Endothelial cell of umbilical vein (primary cell): ENCODE data around the gene LIX1. TPM values are rescaled to one million over a fixed set of nuclear protein-coding genes. Genes with fewer than 3 reads are reported as not detected.

Experiments used
- BruUV-seq: library from RNA; stranded (reverse); fragments of 400-500 nt; replicated peaks from 2 replicates; lab custom pipeline; 2021; lab: Mats Ljungman, UMichigan
- CTCF ChIA-PET: fragments of 300-600, 350-600 bp; sonication (Branson Sonifier 250); formaldehyde crosslinking; loops from one replicate; lab custom pipeline; 2021; ENCODE audit warnings: antibody characterized with exemption, inconsistent platforms; lab: Charles Lee
- POLR2A ChIA-PET: fragments of 300-600, 350-600 bp; sonication (Branson Sonifier 250); formaldehyde crosslinking; loops from one replicate; lab custom pipeline; 2021; ENCODE audit warnings: antibody characterized with exemption, inconsistent platforms; lab: Charles Lee
- DNase-seq: peaks from one replicate; pipeline ENCODE4 v3.0.0-alpha.2; 2011; ENCODE audit warnings: low read depth, low spot score
- FAIRE-seq: peaks from 2 replicates; lab custom pipeline; 2011; peaks lifted over from hg19 to GRCh38; lab: Jason Lieb, UNC
- H2AFZ ChIP-seq: 2 replicates; pipeline ENCODE4 v1.6.0; 2012; ENCODE audit warnings: low read depth, low read length, control low read depth, inconsistent platforms
- H3K27ac ChIP-seq: 2 replicates; pipeline ENCODE4 v1.5.1; 2011; ENCODE audit warnings: low read depth, mild to moderate bottlenecking, control low read depth, low read length, moderate library complexity; ENCODE audit not compliant: insufficient read depth
- H3K27me3 ChIP-seq, 2 experiments: 2 replicates each; pipeline versions ENCODE4 v1.6.0 to v1.6.1; 2011; ENCODE audit warnings: low read length in 2 of 2, mixed read lengths in 1 of 2; ENCODE audit not compliant: control insufficient read depth in 2 of 2, insufficient read depth in 2 of 2
- H3K36me3 ChIP-seq, 2 experiments: 2 replicates in 1 of 2; 3 replicates in 1 of 2; pipeline ENCODE4 v1.5.1; 2011; ENCODE audit warnings: low read length in 2 of 2, mild to moderate bottlenecking in 1 of 2, moderate library complexity in 1 of 2; ENCODE audit not compliant: control insufficient read depth in 2 of 2, insufficient read depth in 2 of 2; ENCODE audit errors: extremely low read depth in 1 of 2
- H3K4me1 ChIP-seq: 3 replicates; pipeline ENCODE4 v1.5.1; 2011; ENCODE audit warnings: mild to moderate bottlenecking, low read length; ENCODE audit not compliant: control insufficient read depth, insufficient read depth; ENCODE audit errors: extremely low read depth
- H3K4me2 ChIP-seq: 2 replicates; pipeline ENCODE4 v1.6.1; 2011; ENCODE audit warnings: low read length, control low read depth, mixed read lengths; ENCODE audit not compliant: insufficient read depth
- H3K4me3 ChIP-seq, 3 experiments: fragments of 200-600 bp in 1 of 3; sonication (generic), shearing (Covaris generic) in 1 of 3; replicated peaks in 1 of 3; 2 replicates each; pipeline ENCODE4 v1.5.1; 2011 to 2016; ENCODE audit warnings: control low read depth in 3 of 3, low read length in 3 of 3, mild to moderate bottlenecking in 2 of 3, inconsistent platforms in 1 of 3, low read depth in 1 of 3, moderate library complexity in 1 of 3; ENCODE audit not compliant: insufficient read depth in 1 of 3
- H3K79me2 ChIP-seq: 2 replicates; pipeline ENCODE4 v1.6.0; 2012; ENCODE audit warnings: low read length, inconsistent platforms; ENCODE audit not compliant: control insufficient read depth, insufficient read depth
- H3K9ac ChIP-seq: replicated peaks from 2 replicates; pipeline ENCODE3; 2011; ENCODE audit warnings: low read length, control low read depth; ENCODE audit not compliant: insufficient read depth; ENCODE audit errors: extremely low read depth
- H3K9me1 ChIP-seq: replicated peaks from 3 replicates; pipeline ENCODE4 v1.6.0; 2011; ENCODE audit warnings: mild to moderate bottlenecking, low read length; ENCODE audit not compliant: control insufficient read depth, insufficient read depth; ENCODE audit errors: extremely low read depth
- H3K9me3 ChIP-seq: replicated peaks from 2 replicates; pipeline ENCODE4 v1.5.1; 2012; ENCODE audit warnings: low read length, inconsistent platforms; ENCODE audit not compliant: control insufficient read depth, insufficient read depth
- H4K20me1 ChIP-seq: replicated peaks from 2 replicates; pipeline ENCODE3; 2011; ENCODE audit warnings: mild to moderate bottlenecking, low read length; ENCODE audit not compliant: control insufficient read depth, insufficient read depth; ENCODE audit errors: extremely low read depth
- CTCF ChIP-seq, 2 donors: IDR thresholded peaks; 1 replicate in 1 of 2; 2 replicates in 1 of 2; pipeline ENCODE4 v1.5.1; 2011; ENCODE audit warnings: low read length in 2 of 2, mild to moderate bottlenecking in 2 of 2, moderate library complexity in 2 of 2, control low read depth in 1 of 2, inconsistent platforms in 1 of 2, low read depth in 1 of 2; ENCODE audit not compliant: insufficient read depth in 1 of 2; ENCODE audit errors: extremely low read depth in 1 of 2
- EZH2 ChIP-seq: IDR thresholded peaks from 2 replicates; pipeline ENCODE4 v1.6.1; 2012; ENCODE audit warnings: borderline replicate concordance, low read depth, mild to moderate bottlenecking, moderate library complexity, low read length, inconsistent platforms; ENCODE audit not compliant: severe bottlenecking
- FOS ChIP-seq: IDR thresholded peaks from 2 replicates; pipeline ENCODE4 v1.6.1; 2011; ENCODE audit warnings: mild to moderate bottlenecking, low read length, moderate library complexity, borderline replicate concordance; ENCODE audit not compliant: insufficient read depth
- GATA2 ChIP-seq: IDR thresholded peaks from 2 replicates; pipeline ENCODE4 v1.7.0; 2011; ENCODE audit warnings: low read depth, mild to moderate bottlenecking, moderate library complexity, mixed read lengths, low read length; ENCODE audit not compliant: insufficient read length, insufficient read depth
- JUN ChIP-seq: IDR thresholded peaks from 2 replicates; pipeline ENCODE4 v1.6.1; 2011; ENCODE audit warnings: borderline replicate concordance, low read depth; ENCODE audit not compliant: insufficient read length, insufficient read depth
- MAX ChIP-seq: IDR thresholded peaks from 2 replicates; pipeline ENCODE4 v1.6.1; 2011; ENCODE audit not compliant: insufficient read depth, insufficient read length
- MYC ChIP-seq: IDR thresholded peaks from one replicate; pipeline ENCODE4 v1.6.1; 2011; ENCODE audit warnings: mild to moderate bottlenecking, low read depth, low read length
- POLR2A ChIP-seq: IDR thresholded peaks from 2 replicates; pipeline ENCODE4 v1.6.1; 2012; ENCODE audit warnings: low read depth, mild to moderate bottlenecking, control low read depth, low read length
- POLR2AphosphoS5 ChIP-seq: IDR thresholded peaks from 2 replicates; pipeline ENCODE4 v1.6.1; 2012; ENCODE audit warnings: low read depth, mild to moderate bottlenecking, control low read depth, low read length, moderate library complexity; ENCODE audit not compliant: insufficient read depth
- dilution Hi-C: fragments of 300-500 bp; cut with MboI; formaldehyde crosslinking; loops from one replicate; pipeline ENCODE4 v1.15.0; 2019; ENCODE audit warnings: low sequenced_read_pairs; ENCODE audit not compliant: extremely low pct_ligation_motif_present
- intact Hi-C: fragments of 100-400 bp; cut with micrococcal nuclease; formaldehyde crosslinking; loops from one replicate; pipeline ENCODE4 v1.10.0; 2022
- polyA plus RNA-seq, 4 experiments: library from polyadenylated mRNA; depleted of rRNA in 3 of 4; stranded (reverse) in 3 of 4; unstranded in 1 of 4; fragments of >200 nt; gene quantifications; 2 replicates each; pipeline versions ENCODE4 v1.2.1 to v1.2.3, GENCODE V29; 2011 to 2012; ENCODE audit warnings: missing spikeins in 1 of 4
- total RNA-seq: library from RNA; stranded (reverse); gene quantifications from 2 replicates; pipeline ENCODE4 v1.2.3, GENCODE V29; 2021

The LIX1 gene
- total and polyA plus RNA-seq, 2 donors (not counting 3 experiments of a cell fraction or from before 2014, with no cell fraction given) = not detected

- CTCF ChIA-PET = interaction anchor here (1.2 kb wide), 1 partner anchor 174 kb away, joined by 3 read pairs; no protein-coding TSS in a partner anchor
- no peak overlapping the region for H3K4me2 ChIP-seq
- H3K27ac ChIP-seq = no peak overlapping the region
- H3K79me2 ChIP-seq = no peaks in the 10 kb centered on the region
- DNase-seq (no peak), FAIRE-seq (no peak)
- TF ChIP-seq MAX = no peak
- TF ChIP-seq GATA2 = no peak
- TF ChIP-seq POLR2AphosphoS5 = no peak
- TF ChIP-seq EZH2 = no peak
- no peak for TF ChIP-seq JUN
- dilution Hi-C loops (no loop called here), intact Hi-C loops (no loop called here)
- no peaks in the 10 kb centered on the region for H4K20me1 ChIP-seq
- no TSS peak for BruUV-seq
- H3K9me1 ChIP-seq = no peaks in the 10 kb centered on the region
- H3K4me3 ChIP-seq = no peak overlapping the region
- H3K36me3 ChIP-seq = peaks cover 4 to 30% of the 10 kb centered on the region in 2 experiments
- H3K9me3 ChIP-seq = no peaks in the 10 kb centered on the region
- H3K4me1 ChIP-seq = no peaks in the 10 kb centered on the region
- H2AFZ ChIP-seq = no peak overlapping the region
- no peak overlapping the region for H3K9ac ChIP-seq
- POLR2A ChIA-PET = no interaction called here
- no peaks in the 10 kb centered on the region for H3K27me3 ChIP-seq
These were observed 29.3 kb upstream of the LIX1 start for GRCh38 chr5:97171703-97172102.

- no peak for TF ChIP-seq MYC
- no peak for TF ChIP-seq MAX
- TF ChIP-seq FOS = no peak
- TF ChIP-seq GATA2 = no peak
- no peak for TF ChIP-seq CTCF (IDR thresholded peaks at IDR 0.05; ENCODE audit: extremely low read depth in 1 of 2, insufficient read depth in 1 of 2, low read depth in 1 of 2, low read length in 2 of 2)
- no peak for TF ChIP-seq POLR2A
- no peak for TF ChIP-seq EZH2
- no peak for TF ChIP-seq POLR2AphosphoS5
- TF ChIP-seq JUN = no peak
- dilution Hi-C loops = no loop called here
- no peaks in the 10 kb centered on the region for H3K4me1 ChIP-seq
- no peak overlapping the region for H3K4me3 ChIP-seq
- no peak overlapping the region for H2AFZ ChIP-seq
- BruUV-seq = no TSS peak
- FAIRE-seq (no peak), DNase-seq (no peak)
- H3K79me2 ChIP-seq = no peaks in the 10 kb centered on the region
- no peak overlapping the region for H3K4me2 ChIP-seq
- H3K9me3 ChIP-seq = no peaks in the 10 kb centered on the region
- no peaks in the 10 kb centered on the region for H3K9me1 ChIP-seq
- intact Hi-C loops = no loop called here
- H3K9ac ChIP-seq = no peak overlapping the region
- CTCF ChIA-PET = interaction anchor here (0.7 to 1.4 kb wide), 3 partner anchors 122 to 421 kb away, joined by 3 to 4 read pairs (median 3); no protein-coding TSS in a partner anchor
- POLR2A ChIA-PET = no interaction called here
- no peaks in the 10 kb centered on the region for H3K27me3 ChIP-seq
- H3K36me3 ChIP-seq = peaks cover 6 to 18% of the 10 kb centered on the region in 2 experiments
- H4K20me1 ChIP-seq = no peaks in the 10 kb centered on the region
- no peak overlapping the region for H3K27ac ChIP-seq
These were observed 25.0 kb upstream of the LIX1 start for GRCh38 chr5:97167435-97167834.
